OCI-LY7 (cell line): Measurements from ENCODE around the gene SLC35G1. TPM values are rescaled to one million over a fixed set of nuclear protein-coding genes. Genes with fewer than 3 reads are reported as not detected.

Source experiments
- Bru-seq: library from RNA; stranded (reverse); fragments of 400-500 nt; gene quantifications from one replicate; lab custom pipeline; 2021; lab: Mats Ljungman, UMichigan
- BruChase-seq, 2 experiments: library from RNA; stranded (reverse); fragments of 400-500 nt; gene quantifications; one replicate each; lab custom pipeline; 2021; lab: Mats Ljungman, UMichigan
- BruUV-seq: library from RNA; stranded (reverse); fragments of 400-500 nt; replicated peaks from 2 replicates; lab custom pipeline; 2021; lab: Mats Ljungman, UMichigan
- CTCF ChIA-PET: fragments of 300-600 bp; sonication (Branson Sonifier 250); formaldehyde crosslinking; loops from one replicate; lab custom pipeline; 2022; ENCODE audit warnings: antibody characterized with exemption; ENCODE audit not compliant: unreplicated experiment; lab: Charles Lee
- POLR2A ChIA-PET: fragments of 300-600 bp; sonication (Branson Sonifier 250); formaldehyde crosslinking; loops from one replicate; lab custom pipeline; 2022; ENCODE audit warnings: antibody characterized with exemption; lab: Charles Lee
- DNase-seq: peaks from one replicate; pipeline ENCODE4 v3.0.0-alpha.2; 2015; ENCODE audit warnings: low spot score
- H2AFZ ChIP-seq: fragments of 200-600 bp; sonication (generic), shearing (Covaris generic); 2 replicates; pipeline ENCODE4 v1.6.1; 2014; ENCODE audit warnings: mild to moderate bottlenecking, antibody characterized with exemption, low read length, moderate library complexity
- H3K27ac ChIP-seq: fragments of 200-600 bp; sonication (generic); 2 replicates; pipeline ENCODE4 v1.5.1; 2014; ENCODE audit warnings: mixed run types, low read depth, mild to moderate bottlenecking, moderate library complexity, low read length, inconsistent platforms; ENCODE audit not compliant: poor library complexity, severe bottlenecking
- H3K36me3 ChIP-seq: fragments of 200-600 bp; sonication (generic); 2 replicates; pipeline ENCODE4 v1.6.1; 2014; ENCODE audit warnings: mild to moderate bottlenecking, antibody characterized with exemption, low read length, moderate library complexity, mixed read lengths; ENCODE audit not compliant: insufficient read depth
- H3K4me1 ChIP-seq: fragments of 200-600 bp; sonication (generic); 2 replicates; pipeline ENCODE4 v1.5.1; 2014; ENCODE audit warnings: mild to moderate bottlenecking, low read length; ENCODE audit not compliant: insufficient read depth, poor library complexity, severe bottlenecking
- H3K4me2 ChIP-seq: fragments of 200-600 bp; sonication (generic); 2 replicates; pipeline ENCODE4 v1.6.1; 2014; ENCODE audit warnings: mild to moderate bottlenecking, low read length
- H3K4me3 ChIP-seq: fragments of 200-600 bp; sonication (generic); 2 replicates; pipeline ENCODE4 v1.5.1; 2014; ENCODE audit warnings: mild to moderate bottlenecking, low read depth, low read length; ENCODE audit not compliant: poor library complexity, severe bottlenecking
- H3K79me2 ChIP-seq: fragments of 200-600 bp; sonication (generic); 2 replicates; pipeline ENCODE4 v1.6.1; 2016; ENCODE audit warnings: low read depth, mild to moderate bottlenecking, low read length, moderate library complexity, mixed read lengths; ENCODE audit not compliant: insufficient read depth
- H3K9me2 ChIP-seq: fragments of 200-600 bp; sonication (generic); 2 replicates; pipeline ENCODE4 v1.6.1; 2016; ENCODE audit warnings: mild to moderate bottlenecking, low read length, mixed read lengths; ENCODE audit not compliant: insufficient read depth
- H3K9me3 ChIP-seq: fragments of 200-600 bp; sonication (generic); 2 replicates; pipeline ENCODE4 v1.6.1; 2014; ENCODE audit warnings: mild to moderate bottlenecking, mixed run types, low read length, mixed read lengths
- H4K20me1 ChIP-seq: fragments of 200-600 bp; sonication (generic); 2 replicates; pipeline ENCODE4 v1.6.1; 2014; ENCODE audit warnings: mild to moderate bottlenecking, antibody characterized with exemption, low read length, moderate library complexity, mixed read lengths; ENCODE audit not compliant: insufficient read depth
- CTCF ChIP-seq: fragments of 200-600 bp; sonication (generic); conservative IDR thresholded peaks from 2 replicates; pipeline ENCODE4 v1.5.1; 2014; ENCODE audit warnings: mild to moderate bottlenecking, antibody characterized with exemption, low read length, moderate library complexity, mixed read lengths
- EZH2phosphoT487 ChIP-seq: fragments of 200-600 bp; sonication (generic); IDR thresholded peaks from 2 replicates; pipeline ENCODE4 v1.6.1; 2018; ENCODE audit warnings: low read depth, borderline replicate concordance, mild to moderate bottlenecking, mixed run types, antibody characterized with exemption, low read length, moderate library complexity, mixed read lengths
- intact Hi-C: fragments of 100-400 bp; cut with micrococcal nuclease; formaldehyde crosslinking; loops from one replicate; pipeline ENCODE4 v1.10.0; 2022; ENCODE audit not compliant: unreplicated experiment
- long read RNA-seq: library from polyadenylated mRNA; stranded (forward); transcript quantifications from one replicate; pipeline ENCODE4 v2.0.0, GENCODE V29; 2022
- total RNA-seq, 2 experiments: library from RNA; depleted of rRNA in 1 of 2; stranded (reverse); fragments of >200 nt in 1 of 2; shearing (Covaris generic) in 1 of 2; gene quantifications; 2 replicates each; pipeline ENCODE4 v1.2.3, GENCODE V29; 2014 to 2022

The SLC35G1 gene
- 5.9 and 6.0 TPM in 2 replicates for total RNA-seq (2014; rRNA removed; shearing (Covaris generic))
- 6.0 and 6.9 TPM in 2 replicates for total RNA-seq (2022)
- percentile 62 among the genes with signal in this experiment for Bru-seq, nascent RNA
- percentile 40 among the genes with signal in this experiment for BruChase-seq, experiment 1, labeled RNA remaining after a 6-hour chase
- percentile 54 among the genes with signal in this experiment for BruChase-seq, experiment 2, labeled RNA remaining after a 2-hour chase
- long read RNA-seq, transcript SLC35G1-203 (3 exons, 3,036 nt): major isoform, 6 of 23 reads
- long read RNA-seq, partial matches to known transcripts: 1 of 23 reads
- long read RNA-seq, other reads (novel, unspliced or antisense): 13 of 23 reads

GRCh38 chr10:93893646-93894515, at the start of gene SLC35G1:
TSS of gene SLC35G1 (plus strand) at chr10:93893978. CDS start at chr10:93894034, 56 bp downstream.
- no peaks in the 10 kb centered on the region for H3K79me2 ChIP-seq
- peaks cover 15% of the 10 kb centered on the region for H3K4me1 ChIP-seq
- intact Hi-C loops: loop anchor here (10.0 kb wide), 1 partner anchor 189 kb away; the partner anchor contains the start of gene FRA10AC1
- POLR2A ChIA-PET: interaction anchor here (0.6 to 2.3 kb wide), 4 partner anchors 10 to 1051 kb away, joined by 5 to 11 read pairs (median 8); no protein-coding TSS in a partner anchor
- H3K9me2 ChIP-seq: no peaks in the 10 kb centered on the region
- H3K36me3 ChIP-seq: no peaks in the 10 kb centered on the region
- H4K20me1 ChIP-seq: no peaks in the 10 kb centered on the region
- peak within 1 kb of the TSS; percentile 79 for H3K4me2 ChIP-seq
- TF ChIP-seq EZH2phosphoT487 (no peak), CTCF (0 out of 2 replicates have a peak, but pooled peaks have one; percentile 17)
- no peaks in the 10 kb centered on the region for H3K9me3 ChIP-seq
- H2AFZ ChIP-seq: peak within 1 kb of the TSS; percentile 100
- peak within 1 kb of the TSS; percentile 73 for H3K4me3 ChIP-seq
- CTCF ChIA-PET: interaction anchor here (0.7 to 1.7 kb wide), 2 partner anchors 11 to 23 kb away, joined by 3 to 4 read pairs; no protein-coding TSS in a partner anchor
- no TSS peak for BruUV-seq
- H3K27ac ChIP-seq: no peak within 1 kb of the TSS
- peak; percentile 87 for DNase-seq

GRCh38 chr10:93844979-93845626, 48.7 kb upstream of the SLC35G1 start:
- DNase-seq: no peak
- Histone ChIP-seq H3K27ac (no peak overlapping the region), H2AFZ (no peak overlapping the region), H3K4me1 (no peaks in the 10 kb centered on the region), H3K9me3 (no peaks in the 10 kb centered on the region), H4K20me1 (no peaks in the 10 kb centered on the region), H3K36me3 (no peaks in the 10 kb centered on the region), H3K4me3 (no peak overlapping the region), H3K9me2 (no peaks in the 10 kb centered on the region), H3K79me2 (no peaks in the 10 kb centered on the region), H3K4me2 (no peak overlapping the region)
- intact Hi-C loops: no loop called here
- BruUV-seq: no TSS peak
- TF ChIP-seq EZH2phosphoT487 (no peak), CTCF (no peak)
- ChIA-PET CTCF (no interaction called here), POLR2A (no interaction called here)
